Islet of Langerhans (tissue), 1 donor: ENCODE results near the gene FASTKD2.

ENCODE experiments used
- FAIRE-seq: peaks from one replicate; lab custom pipeline; 2011; peaks lifted over from hg19 to GRCh38; lab: Jason Lieb, UNC

FASTKD2 gene

DNA sequence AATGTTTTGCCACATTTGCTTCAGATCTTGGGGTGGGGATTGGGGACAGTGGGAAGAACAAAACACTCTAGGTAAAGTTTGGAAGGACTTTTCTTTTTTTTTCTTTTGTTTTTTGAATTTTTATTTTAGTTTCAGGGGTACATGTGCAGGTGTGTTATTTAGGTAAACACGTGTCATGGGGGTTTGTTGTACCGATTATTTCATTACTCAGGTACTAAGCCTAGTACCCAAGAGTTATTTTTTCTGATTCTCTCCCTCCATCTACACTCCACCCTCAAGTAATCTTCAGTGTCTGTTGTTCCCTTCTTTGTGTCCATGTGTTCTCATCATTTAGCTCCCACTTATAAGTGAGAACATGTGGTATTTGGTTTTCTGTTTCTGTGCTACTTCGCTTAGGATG, 73.3 kb downstream of the FASTKD2 start:
- no peak for FAIRE-seq

DNA sequence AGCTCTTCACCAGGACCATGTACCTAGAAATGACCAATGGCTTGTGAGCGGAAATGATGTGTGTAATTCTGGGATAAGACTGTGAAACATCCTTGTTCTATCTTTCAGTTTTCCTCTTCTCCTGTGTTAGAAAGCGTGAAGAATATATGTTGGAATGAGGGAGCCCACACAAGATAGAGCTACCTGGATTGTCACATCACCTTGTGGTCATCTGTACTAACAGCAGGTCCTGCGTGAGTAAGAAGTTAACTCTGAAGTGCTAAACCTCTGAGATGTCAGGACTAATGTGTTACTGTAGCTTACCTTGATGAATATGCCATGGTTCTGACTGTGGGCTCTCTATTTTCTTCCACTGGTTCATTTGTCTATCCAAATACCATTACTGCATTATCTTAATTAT, 75.6 kb downstream of the FASTKD2 start:
- no peak for FAIRE-seq
